Cardiac fibroblast (primary cell): ENCODE data around the gene IGIP.

Experiments used
- DNase-seq, 2 donors: peaks; one replicate each; pipeline versions ENCODE4 v3.0.0 to v3.0.0-alpha.2; 2010; ENCODE audit warnings: low read depth in 2 of 2
- H3K4me3 ChIP-seq, 2 donors: replicated peaks in 1 of 2; 1 replicate in 1 of 2; 2 replicates in 1 of 2; pipeline ENCODE4 v1.5.1; 2011; ENCODE audit warnings: low read depth in 2 of 2, low read length in 2 of 2, mild to moderate bottlenecking in 2 of 2, moderate library complexity in 1 of 2
- TF ChIP-seq, protein P1 (sequence below): IDR thresholded peaks from one replicate; pipeline ENCODE4 v1.5.1; 2011; ENCODE audit warnings: low read depth, mild to moderate bottlenecking, low read length, inconsistent platforms

Gene IGIP

DNA sequence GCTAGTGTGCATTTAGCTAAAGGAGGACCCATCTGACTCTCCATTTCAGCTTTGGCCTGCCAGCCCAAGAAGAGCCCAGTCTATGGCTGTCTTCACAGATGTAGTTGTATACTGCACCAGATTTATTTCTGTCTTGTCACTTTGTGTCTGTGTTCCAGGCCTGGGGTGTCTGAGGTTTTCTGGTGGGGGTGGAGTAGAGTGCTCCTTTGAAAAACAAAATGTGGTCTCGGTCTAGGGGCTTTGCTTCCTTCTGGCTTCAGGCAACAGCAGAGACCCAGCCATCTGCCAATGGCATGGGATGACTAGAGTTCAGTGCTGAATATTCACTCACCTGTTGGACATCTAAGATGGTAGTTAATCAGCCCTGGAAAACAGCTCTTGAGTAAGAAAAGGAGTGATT, 10.9 kb downstream of the IGIP start:
- no peak overlapping the region for H3K4me3 ChIP-seq
- DNase-seq = no peak
- TF ChIP-seq, protein P1, sequence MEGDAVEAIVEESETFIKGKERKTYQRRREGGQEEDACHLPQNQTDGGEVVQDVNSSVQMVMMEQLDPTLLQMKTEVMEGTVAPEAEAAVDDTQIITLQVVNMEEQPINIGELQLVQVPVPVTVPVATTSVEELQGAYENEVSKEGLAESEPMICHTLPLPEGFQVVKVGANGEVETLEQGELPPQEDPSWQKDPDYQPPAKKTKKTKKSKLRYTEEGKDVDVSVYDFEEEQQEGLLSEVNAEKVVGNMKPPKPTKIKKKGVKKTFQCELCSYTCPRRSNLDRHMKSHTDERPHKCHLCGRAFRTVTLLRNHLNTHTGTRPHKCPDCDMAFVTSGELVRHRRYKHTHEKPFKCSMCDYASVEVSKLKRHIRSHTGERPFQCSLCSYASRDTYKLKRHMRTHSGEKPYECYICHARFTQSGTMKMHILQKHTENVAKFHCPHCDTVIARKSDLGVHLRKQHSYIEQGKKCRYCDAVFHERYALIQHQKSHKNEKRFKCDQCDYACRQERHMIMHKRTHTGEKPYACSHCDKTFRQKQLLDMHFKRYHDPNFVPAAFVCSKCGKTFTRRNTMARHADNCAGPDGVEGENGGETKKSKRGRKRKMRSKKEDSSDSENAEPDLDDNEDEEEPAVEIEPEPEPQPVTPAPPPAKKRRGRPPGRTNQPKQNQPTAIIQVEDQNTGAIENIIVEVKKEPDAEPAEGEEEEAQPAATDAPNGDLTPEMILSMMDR = no peak

DNA sequence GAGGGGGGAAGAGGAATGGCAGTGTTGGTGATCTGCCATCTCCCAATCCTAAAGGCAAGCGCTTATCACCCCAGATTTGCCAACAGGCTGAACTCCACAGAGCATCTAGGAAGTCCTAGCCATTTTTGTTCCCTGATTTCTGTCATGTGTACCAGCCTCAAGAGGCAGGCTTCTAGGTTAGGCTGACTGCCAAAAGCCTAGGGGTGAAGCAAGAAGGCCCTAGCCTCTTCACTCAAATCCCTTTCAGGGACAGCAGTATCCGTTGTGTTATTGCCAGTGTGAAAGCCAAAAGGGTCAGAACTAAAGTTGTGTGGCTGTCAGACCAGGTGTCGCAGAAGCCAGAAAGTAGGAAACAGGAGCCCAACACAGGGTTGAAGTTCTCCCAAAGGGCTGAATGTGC, 14.7 kb downstream of the IGIP start:
- TF ChIP-seq, protein P1 = no peak
- H3K4me3 ChIP-seq = no peak overlapping the region
- DNase-seq = peak in 1 of 2 donors; percentile 31

DNA sequence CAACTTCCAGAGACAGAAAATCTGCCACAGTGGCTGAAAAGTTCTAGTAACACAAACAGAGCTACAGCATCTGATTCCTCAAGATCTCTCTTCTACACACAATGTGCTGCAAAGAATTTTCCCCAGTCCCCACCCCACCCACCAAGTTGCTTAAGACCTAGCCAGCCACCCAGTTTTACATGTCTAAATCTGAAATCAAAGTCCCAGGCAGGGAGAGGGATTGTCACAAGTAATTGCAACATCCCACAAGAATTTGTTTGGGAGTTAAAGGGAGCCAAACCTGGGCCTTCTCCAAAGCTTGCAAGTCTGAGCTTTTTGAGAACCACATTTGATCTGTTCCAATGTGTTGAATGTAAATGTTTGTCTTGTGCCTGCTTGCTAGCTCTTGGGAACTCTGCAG, 15.5 kb downstream of the IGIP start:
- H3K4me3 ChIP-seq = no peak overlapping the region

DNA sequence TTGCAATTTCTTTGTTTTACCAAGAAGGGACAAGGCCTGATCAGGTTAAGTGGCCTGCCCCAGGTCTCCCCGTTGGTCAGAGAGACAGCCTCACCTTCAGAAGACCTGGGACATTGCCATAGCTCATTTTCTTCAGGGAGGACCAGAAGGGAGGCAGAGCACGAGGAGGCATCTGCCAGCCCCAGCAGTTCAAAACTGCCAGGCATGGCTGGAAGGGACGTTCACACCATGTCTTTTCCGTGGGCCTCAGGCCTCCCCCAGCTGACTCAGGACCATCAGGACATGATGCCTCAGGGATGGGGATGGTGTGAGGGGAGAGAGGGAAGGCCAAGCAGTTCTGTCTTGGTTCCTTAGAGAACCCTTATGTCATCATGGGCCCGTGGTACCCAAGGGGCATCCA, 16.5 kb downstream of the IGIP start:
- TF ChIP-seq, protein P1 = no peak
- no peak overlapping the region for H3K4me3 ChIP-seq
- DNase-seq = no peak

More for the DNA sequence above, 15.5 kb downstream of the IGIP start:
- DNase-seq = peak; percentile 36 to 62
- TF ChIP-seq, protein P1 = no peak

DNA sequence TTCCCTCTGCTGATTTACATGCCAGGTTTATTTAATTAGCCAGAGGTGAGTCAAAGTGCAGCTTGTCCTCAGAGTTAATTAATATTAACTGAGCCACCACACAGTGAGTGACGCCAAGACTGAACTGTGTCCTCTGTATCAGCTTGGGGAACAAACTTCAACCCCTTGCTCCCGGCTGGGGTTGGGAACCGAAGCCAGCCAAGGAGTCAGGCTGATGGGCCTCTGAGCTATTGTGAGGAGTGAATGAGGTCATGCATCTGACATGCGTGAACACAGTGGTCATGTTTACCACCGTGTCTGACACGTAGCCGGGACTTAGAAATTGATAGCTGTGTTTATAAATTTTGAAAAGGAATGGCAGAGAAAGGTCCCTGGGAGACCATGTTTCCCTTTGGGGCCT, 17.1 kb downstream of the IGIP start:
- no peak overlapping the region for H3K4me3 ChIP-seq
- TF ChIP-seq, protein P1 = no peak
- no peak for DNase-seq

DNA sequence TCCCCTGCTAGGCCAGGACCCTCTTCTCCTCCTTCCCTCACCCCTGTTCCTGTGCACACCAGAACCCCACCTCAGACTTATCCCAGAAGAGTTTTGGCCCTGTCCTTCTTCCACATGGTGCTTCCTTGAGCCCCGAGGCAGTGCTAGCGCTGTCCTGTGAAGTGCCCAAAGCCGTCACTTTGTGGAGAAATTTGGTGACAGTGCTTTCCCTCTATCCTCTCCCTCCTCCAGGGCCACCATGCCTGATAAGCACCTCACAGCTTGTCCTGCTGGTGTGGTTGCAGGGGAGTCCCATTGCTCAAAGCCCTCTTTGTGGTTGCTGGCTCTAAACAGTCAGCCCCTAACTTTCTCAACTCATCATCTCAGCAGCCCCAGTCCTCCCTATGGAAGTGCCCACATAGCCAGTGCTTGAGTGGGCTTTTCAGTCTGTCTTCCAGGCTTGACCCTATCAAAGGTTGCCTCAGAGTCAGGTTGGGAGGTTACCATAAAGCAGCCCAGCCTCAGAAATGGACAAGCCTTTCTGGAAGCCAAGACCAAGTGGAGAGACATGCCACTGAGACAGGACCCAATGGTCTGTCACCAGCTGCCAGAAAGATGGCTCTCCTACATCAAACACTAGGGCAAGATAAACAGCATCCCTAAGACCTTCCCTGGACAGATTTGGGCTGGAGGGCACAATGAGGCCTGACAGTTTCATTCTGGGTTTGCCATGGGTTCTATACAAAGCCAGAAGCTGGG, 18.0 kb downstream of the IGIP start:
- TF ChIP-seq, protein P1 = no peak
- H3K4me3 ChIP-seq = no peak overlapping the region
- no peak for DNase-seq

DNA sequence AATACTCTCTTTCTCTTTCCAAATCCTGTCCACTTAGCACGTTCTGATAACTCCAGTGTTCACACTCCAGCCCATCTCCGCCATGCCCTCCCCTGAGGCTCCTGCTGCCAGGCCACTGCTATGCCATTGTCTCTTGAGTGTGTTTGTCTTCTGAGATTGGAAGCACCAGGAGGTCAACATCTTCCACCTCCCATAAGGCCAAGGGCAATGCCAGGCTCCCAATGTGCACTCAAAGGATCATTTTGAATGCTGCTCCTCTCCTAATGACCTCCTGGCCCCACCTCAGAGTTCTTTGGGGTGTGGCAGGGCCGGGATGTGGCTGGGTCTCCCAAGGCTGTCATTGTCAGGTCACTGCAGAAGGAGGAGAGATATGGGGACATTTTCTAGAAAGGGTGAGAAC, 19.5 kb downstream of the IGIP start:
- no peak overlapping the region for H3K4me3 ChIP-seq
- DNase-seq = no peak
- TF ChIP-seq, protein P1 = no peak
